Fibroblast of mammary gland (primary cell): ENCODE results near the gene PDE1A.
A peak's percentile ranks its signal among the peaks of the same experiment; 100 is the strongest.

Experiments
- DNase-seq: peaks from one replicate; pipeline ENCODE4 v3.0.0-alpha.2; 2010; ENCODE audit warnings: low read depth
- H3K4me3 ChIP-seq: 2 replicates; pipeline ENCODE4 v1.5.1; 2011; ENCODE audit warnings: low read depth, mild to moderate bottlenecking, low read length, moderate library complexity; ENCODE audit not compliant: control insufficient read depth
- CTCF ChIP-seq: conservative IDR thresholded peaks from 2 replicates; pipeline ENCODE4 v1.5.1; 2011; ENCODE audit warnings: low read depth, low read length, inconsistent platforms; ENCODE audit not compliant: control insufficient read depth, insufficient read depth

The PDE1A gene

GRCh38 chr2:182144776-182145165, 282.1 kb downstream of the PDE1A start:
- DNase-seq, result no peak
- H3K4me3 ChIP-seq, result no peak overlapping the region
- TF ChIP-seq CTCF, result no peak

DNA sequence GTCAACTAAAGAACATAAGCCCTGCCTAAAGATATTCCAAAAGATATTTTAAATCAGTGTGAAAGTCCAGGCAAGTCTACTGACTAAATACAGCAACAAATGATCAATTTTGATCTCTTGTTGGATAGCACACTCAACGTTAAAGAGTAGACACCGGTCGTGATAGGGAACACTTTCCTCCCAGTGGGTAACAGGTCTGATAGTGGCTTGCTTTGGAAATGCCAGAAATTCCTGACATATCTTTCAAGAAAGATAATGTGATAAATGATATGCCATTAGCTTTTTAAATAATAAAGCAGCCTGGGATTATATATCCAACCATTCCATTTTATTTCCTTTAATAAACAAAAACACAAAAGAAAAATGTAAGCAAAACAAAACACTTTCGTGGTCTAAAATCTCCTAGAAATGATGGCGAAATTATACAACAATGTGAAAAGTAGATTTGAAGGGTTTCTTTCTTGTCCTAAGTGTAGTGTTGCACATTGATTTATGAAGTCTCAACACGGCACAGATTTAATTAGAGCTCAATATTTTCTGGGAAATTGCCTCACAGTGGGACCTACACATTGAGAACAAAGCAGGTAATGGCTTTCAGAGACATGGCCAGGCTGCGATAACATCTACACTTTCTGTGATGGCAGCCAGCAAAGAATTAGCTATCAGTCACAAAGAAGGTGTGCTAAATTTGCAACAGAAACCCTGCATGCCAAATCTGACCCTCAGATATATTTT, 282.6 kb downstream of the PDE1A start:
- H3K4me3 ChIP-seq, result no peak overlapping the region
- no peak for TF ChIP-seq CTCF
- DNase-seq, result no peak

- TF ChIP-seq CTCF, result no peak
- DNase-seq, result no peak
- H3K4me3 ChIP-seq, result no peak overlapping the region
These were observed 284.8 kb downstream of the PDE1A start for GRCh38 chr2:182142062-182142461.

GRCh38 chr2:182134201-182134600, 292.6 kb downstream of the PDE1A start:
- TF ChIP-seq CTCF, result no peak
- no peak overlapping the region for H3K4me3 ChIP-seq
- no peak for DNase-seq

DNA sequence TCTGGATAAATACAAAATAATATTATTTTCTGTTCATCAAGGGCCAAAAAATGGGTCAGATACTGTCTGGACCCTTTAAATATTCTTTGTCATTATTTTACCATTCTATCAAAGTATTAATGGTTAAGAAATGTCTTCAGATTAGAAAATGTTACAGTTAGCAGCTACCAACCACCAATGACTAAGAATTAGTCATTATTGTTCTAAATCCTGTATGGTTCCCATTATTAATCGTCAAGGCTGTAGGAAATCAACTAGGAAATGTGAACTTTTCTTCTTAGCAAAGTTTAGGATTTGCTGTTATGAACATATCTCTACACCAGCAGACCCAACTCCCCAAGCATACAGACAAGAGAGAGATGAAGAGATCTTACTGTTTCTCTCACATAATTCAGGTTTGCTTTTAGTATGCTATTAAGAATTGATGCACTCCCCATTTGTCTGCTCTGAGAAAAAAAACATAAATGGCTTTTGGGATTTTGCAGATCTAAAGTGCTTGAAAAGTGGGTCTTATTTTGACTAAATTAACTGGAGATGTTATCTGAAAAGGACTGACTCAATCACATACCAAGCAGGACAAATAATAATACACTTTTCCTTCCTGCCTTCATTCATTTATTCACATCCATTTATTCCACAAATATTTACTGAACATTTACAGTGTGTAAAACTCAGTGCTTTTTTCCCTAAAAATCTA, 293.5 kb downstream of the PDE1A start:
- peak; percentile 65 for DNase-seq
- H3K4me3 ChIP-seq, result no peak overlapping the region
- TF ChIP-seq CTCF, result no peak

DNA sequence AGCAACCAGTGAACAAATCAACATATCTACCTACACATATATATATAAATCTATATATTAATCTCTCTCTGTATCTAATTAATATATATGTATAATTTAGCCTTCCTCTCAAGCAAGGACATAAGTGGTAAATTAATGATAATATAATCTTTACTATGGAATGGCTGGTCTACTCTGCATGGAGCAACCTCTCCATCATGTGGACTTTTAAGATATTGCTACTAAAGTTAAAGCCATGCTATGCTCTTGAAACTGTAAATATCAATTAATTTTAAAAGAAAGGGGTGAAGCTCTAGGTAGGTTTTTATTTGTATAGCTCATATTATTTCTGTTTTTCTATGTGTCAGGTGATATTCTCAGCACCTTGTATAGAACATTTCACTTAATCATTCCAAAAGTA, 294.2 kb downstream of the PDE1A start:
- peak; percentile 31 for DNase-seq
- H3K4me3 ChIP-seq, result no peak overlapping the region
- TF ChIP-seq CTCF, result peak; percentile 34
